Measurements from ENCODE around the gene OLIG2. TPM values are rescaled to one million over a fixed set of nuclear protein-coding genes. Genes with fewer than 3 reads are reported as not detected.

The OLIG2 gene
- polyA plus RNA-seq, 2 donors: not detected

- H3K9me3 ChIP-seq (ENCODE audit: control insufficient read depth in 2 of 2, insufficient read depth in 1 of 2, low read depth in 1 of 2, low read length in 1 of 2): peaks cover 0 to 2% of the 10 kb centered on the region in 2 donors
- whole genome bisulfite sequencing, 2 donors: 32 to 43% methylated on average over 10 of the region's 10 CpGs
- no peaks in the 10 kb centered on the region for H3K36me3 ChIP-seq (ENCODE audit: control insufficient read depth in 2 of 2, insufficient read depth in 2 of 2, low read length in 1 of 2)
- peaks cover 4 to 9% of the 10 kb centered on the region in 2 donors for H3K4me1 ChIP-seq (ENCODE audit: control insufficient read depth in 2 of 2, insufficient read depth in 2 of 2, low read length in 1 of 2)
- H3K27me3 ChIP-seq (ENCODE audit: control insufficient read depth in 1 of 2, insufficient read depth in 2 of 2, low read length in 2 of 2): peaks cover 15 to 63% of the 10 kb centered on the region in 2 donors
- no peak overlapping the region for H3K27ac ChIP-seq (ENCODE audit: low read depth in 2 of 2, low read length in 1 of 2)
- no peak overlapping the region for H3K4me3 ChIP-seq (ENCODE audit: low read depth in 1 of 2, low read length in 2 of 2)
Measured at GRCh38 chr21:33029975-33030461, 4.3 kb downstream of the OLIG2 start.

- no peak overlapping the region for H3K4me3 ChIP-seq (ENCODE audit: low read depth in 1 of 2, low read length in 2 of 2)
- H3K4me1 ChIP-seq (ENCODE audit: control insufficient read depth in 2 of 2, insufficient read depth in 2 of 2, low read length in 1 of 2): peaks cover 4 to 8% of the 10 kb centered on the region in 2 donors
- 30 to 34% methylated on average over 6 of the region's 6 CpGs for whole genome bisulfite sequencing, 2 donors
- H3K36me3 ChIP-seq (ENCODE audit: control insufficient read depth in 2 of 2, insufficient read depth in 2 of 2, low read length in 1 of 2): no peaks in the 10 kb centered on the region
- peaks cover 15 to 61% of the 10 kb centered on the region in 2 donors for H3K27me3 ChIP-seq (ENCODE audit: control insufficient read depth in 1 of 2, insufficient read depth in 2 of 2, low read length in 2 of 2)
- H3K9me3 ChIP-seq (ENCODE audit: control insufficient read depth in 2 of 2, insufficient read depth in 1 of 2, low read depth in 1 of 2, low read length in 1 of 2): peaks cover 0 to 2% of the 10 kb centered on the region in 2 donors
- H3K27ac ChIP-seq (ENCODE audit: low read depth in 2 of 2, low read length in 1 of 2): no peak overlapping the region
Measured at GRCh38 chr21:33030633-33031032, 4.9 kb downstream of the OLIG2 start.

GRCh38 chr21:33031152-33031911 is 5.6 kb downstream of the OLIG2 start:
- Histone ChIP-seq H3K4me3 (ENCODE audit: low read depth in 1 of 2, low read length in 2 of 2) (no peak overlapping the region), H3K27me3 (ENCODE audit: control insufficient read depth in 1 of 2, insufficient read depth in 2 of 2, low read length in 2 of 2) (peaks cover 13 to 56% of the 10 kb centered on the region in 2 donors), H3K9me3 (ENCODE audit: control insufficient read depth in 2 of 2, insufficient read depth in 1 of 2, low read depth in 1 of 2, low read length in 1 of 2) (peaks cover 0 to 2% of the 10 kb centered on the region in 2 donors), H3K27ac (ENCODE audit: low read depth in 2 of 2, low read length in 1 of 2) (no peak overlapping the region), H3K4me1 (ENCODE audit: control insufficient read depth in 2 of 2, insufficient read depth in 2 of 2, low read length in 1 of 2) (peaks cover 4% of the 10 kb centered on the region in 2 donors), H3K36me3 (ENCODE audit: control insufficient read depth in 2 of 2, insufficient read depth in 2 of 2, low read length in 1 of 2) (no peaks in the 10 kb centered on the region)
- 31 to 32% methylated on average over 10 of the region's 10 CpGs for WGBS, 2 donors

GRCh38 chr21:33032434-33033047 is 6.8 kb downstream of the OLIG2 start:
- Histone ChIP-seq H3K27me3 (ENCODE audit: control insufficient read depth in 1 of 2, insufficient read depth in 2 of 2, low read length in 2 of 2) (peaks cover 8 to 47% of the 10 kb centered on the region in 2 donors), H3K27ac (ENCODE audit: low read depth in 2 of 2, low read length in 1 of 2) (no peak overlapping the region), H3K4me1 (ENCODE audit: control insufficient read depth in 2 of 2, insufficient read depth in 2 of 2, low read length in 1 of 2) (no peaks in the 10 kb centered on the region), H3K4me3 (ENCODE audit: low read depth in 1 of 2, low read length in 2 of 2) (no peak overlapping the region), H3K36me3 (ENCODE audit: control insufficient read depth in 2 of 2, insufficient read depth in 2 of 2, low read length in 1 of 2) (no peaks in the 10 kb centered on the region), H3K9me3 (ENCODE audit: control insufficient read depth in 2 of 2, insufficient read depth in 1 of 2, low read depth in 1 of 2, low read length in 1 of 2) (peaks cover 0 to 2% of the 10 kb centered on the region in 2 donors)
- WGBS, 2 donors: 19 to 30% methylated on average over 9 to 10 of the region's 10 CpGs

GRCh38 chr21:33033094-33033951 is 7.6 kb downstream of the OLIG2 start:
- peaks cover 0 to 2% of the 10 kb centered on the region in 2 donors for H3K9me3 ChIP-seq (ENCODE audit: control insufficient read depth in 2 of 2, insufficient read depth in 1 of 2, low read depth in 1 of 2, low read length in 1 of 2)
- H3K27me3 ChIP-seq (ENCODE audit: control insufficient read depth in 1 of 2, insufficient read depth in 2 of 2, low read length in 2 of 2): peaks cover 8 to 40% of the 10 kb centered on the region in 2 donors
- H3K4me3 ChIP-seq (ENCODE audit: low read depth in 1 of 2, low read length in 2 of 2): no peak overlapping the region
- H3K36me3 ChIP-seq (ENCODE audit: control insufficient read depth in 2 of 2, insufficient read depth in 2 of 2, low read length in 1 of 2): no peaks in the 10 kb centered on the region
- H3K4me1 ChIP-seq (ENCODE audit: control insufficient read depth in 2 of 2, insufficient read depth in 2 of 2, low read length in 1 of 2): no peaks in the 10 kb centered on the region
- WGBS, 2 donors: 12 to 21% methylated on average over 55 to 76 of the region's 76 CpGs
- H3K27ac ChIP-seq (ENCODE audit: low read depth in 2 of 2, low read length in 1 of 2): no peak overlapping the region

DNA sequence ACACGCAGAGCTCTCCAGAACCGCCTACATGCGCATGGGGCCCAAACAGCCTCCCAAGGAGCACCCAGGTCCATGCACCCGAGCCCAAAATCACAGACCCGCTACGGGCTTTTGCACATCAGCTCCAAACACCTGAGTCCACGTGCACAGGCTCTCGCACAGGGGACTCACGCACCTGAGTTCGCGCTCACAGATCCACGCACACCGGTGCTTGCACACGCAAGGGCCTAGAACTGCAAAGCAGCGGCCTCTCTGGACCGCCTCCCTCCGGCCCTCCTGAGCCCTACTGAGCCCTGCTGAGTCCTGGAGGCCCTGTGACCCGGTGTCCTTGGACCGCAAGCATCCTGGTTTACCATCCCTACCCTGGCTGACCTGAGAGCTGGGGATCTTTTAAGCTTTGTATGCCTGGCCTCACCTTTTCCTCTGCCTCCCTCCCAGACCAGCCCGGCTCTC is 8.3 kb downstream of the OLIG2 start:
- H3K36me3 ChIP-seq (ENCODE audit: control insufficient read depth in 2 of 2, insufficient read depth in 2 of 2, low read length in 1 of 2): no peaks in the 10 kb centered on the region
- H3K27me3 ChIP-seq (ENCODE audit: control insufficient read depth in 1 of 2, insufficient read depth in 2 of 2, low read length in 2 of 2): peaks cover 8 to 36% of the 10 kb centered on the region in 2 donors
- peaks cover 0 to 2% of the 10 kb centered on the region in 2 donors for H3K9me3 ChIP-seq (ENCODE audit: control insufficient read depth in 2 of 2, insufficient read depth in 1 of 2, low read depth in 1 of 2, low read length in 1 of 2)
- no peak overlapping the region for H3K4me3 ChIP-seq (ENCODE audit: low read depth in 1 of 2, low read length in 2 of 2)
- H3K4me1 ChIP-seq (ENCODE audit: control insufficient read depth in 2 of 2, insufficient read depth in 2 of 2, low read length in 1 of 2): no peaks in the 10 kb centered on the region
- 45 to 46% methylated on average over 20 of the region's 20 CpGs for WGBS, 2 donors
- H3K27ac ChIP-seq (ENCODE audit: low read depth in 2 of 2, low read length in 1 of 2): no peak overlapping the region

GRCh38 chr21:33035147-33035546 is 9.4 kb downstream of the OLIG2 start:
- H3K4me1 ChIP-seq (ENCODE audit: control insufficient read depth in 2 of 2, insufficient read depth in 2 of 2, low read length in 1 of 2): no peaks in the 10 kb centered on the region
- H3K9me3 ChIP-seq (ENCODE audit: control insufficient read depth in 2 of 2, insufficient read depth in 1 of 2, low read depth in 1 of 2, low read length in 1 of 2): peaks cover 0 to 2% of the 10 kb centered on the region in 2 donors
- no peak overlapping the region for H3K4me3 ChIP-seq (ENCODE audit: low read depth in 1 of 2, low read length in 2 of 2)
- H3K27ac ChIP-seq (ENCODE audit: low read depth in 2 of 2, low read length in 1 of 2): no peak overlapping the region
- H3K36me3 ChIP-seq (ENCODE audit: control insufficient read depth in 2 of 2, insufficient read depth in 2 of 2, low read length in 1 of 2): no peaks in the 10 kb centered on the region
- WGBS, 2 donors: 42 to 59% methylated on average over 1 of the region's 1 CpG
- peaks cover 4 to 29% of the 10 kb centered on the region in 2 donors for H3K27me3 ChIP-seq (ENCODE audit: control insufficient read depth in 1 of 2, insufficient read depth in 2 of 2, low read length in 2 of 2)

DNA sequence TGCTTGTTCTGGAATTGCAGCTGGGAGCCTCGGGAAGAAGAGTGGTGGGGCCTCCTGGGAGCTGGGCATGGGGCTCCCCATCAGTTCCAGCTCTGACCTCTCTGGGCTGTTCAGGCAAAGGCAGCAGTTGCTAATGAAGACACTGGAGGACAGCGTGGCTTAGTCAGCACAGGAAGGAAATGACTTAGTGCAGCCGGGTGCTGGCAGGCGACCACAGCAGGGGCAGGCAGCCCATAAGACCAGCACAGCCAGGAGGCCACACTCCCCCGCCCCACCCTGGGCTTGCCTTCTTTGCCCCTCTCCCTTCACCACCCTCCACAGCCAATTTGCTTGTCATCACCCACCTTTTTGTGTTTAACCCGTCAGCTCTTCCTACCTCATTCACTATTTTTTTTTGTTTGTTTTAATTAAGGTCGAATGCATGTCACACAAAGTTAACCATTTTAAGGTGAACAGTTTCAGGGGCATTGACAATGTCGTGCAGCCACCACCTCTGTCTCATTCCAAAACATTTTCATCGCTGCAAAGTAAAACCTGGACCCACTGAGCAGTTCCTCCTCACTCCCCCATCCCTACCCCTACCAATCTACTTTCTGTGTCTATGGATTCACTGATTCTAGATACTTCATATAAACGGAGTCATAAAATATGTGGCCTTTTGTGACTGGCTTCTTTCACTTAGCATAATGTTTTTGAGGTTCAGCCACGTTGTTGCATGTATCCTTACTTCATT is 10.9 kb downstream of the OLIG2 start:
- peaks cover 3 to 18% of the 10 kb centered on the region in 2 donors for H3K27me3 ChIP-seq (ENCODE audit: control insufficient read depth in 1 of 2, insufficient read depth in 2 of 2, low read length in 2 of 2)

More for the DNA sequence above, 10.9 kb downstream of the OLIG2 start:
- Histone ChIP-seq H3K9me3 (ENCODE audit: control insufficient read depth in 2 of 2, insufficient read depth in 1 of 2, low read depth in 1 of 2, low read length in 1 of 2) (peaks cover 0 to 2% of the 10 kb centered on the region in 2 donors), H3K36me3 (ENCODE audit: control insufficient read depth in 2 of 2, insufficient read depth in 2 of 2, low read length in 1 of 2) (no peaks in the 10 kb centered on the region), H3K4me3 (ENCODE audit: low read depth in 1 of 2, low read length in 2 of 2) (no peak overlapping the region), H3K27ac (ENCODE audit: low read depth in 2 of 2, low read length in 1 of 2) (no peak overlapping the region), H3K4me1 (ENCODE audit: control insufficient read depth in 2 of 2, insufficient read depth in 2 of 2, low read length in 1 of 2) (no peaks in the 10 kb centered on the region)
- WGBS, 2 donors: 27 to 29% methylated on average over 11 of the region's 11 CpGs

Data from esophagus (tissue), 2 donors.